NCI-H2196 (cell line): Measurements from ENCODE around the gene AP2A2.

Experiments used
- DNase-seq: peaks from one replicate; lab custom pipeline; 2025; ENCODE audit not compliant: unreplicated experiment; lab: John Stamatoyannopoulos, UW

AP2A2 gene

DNA sequence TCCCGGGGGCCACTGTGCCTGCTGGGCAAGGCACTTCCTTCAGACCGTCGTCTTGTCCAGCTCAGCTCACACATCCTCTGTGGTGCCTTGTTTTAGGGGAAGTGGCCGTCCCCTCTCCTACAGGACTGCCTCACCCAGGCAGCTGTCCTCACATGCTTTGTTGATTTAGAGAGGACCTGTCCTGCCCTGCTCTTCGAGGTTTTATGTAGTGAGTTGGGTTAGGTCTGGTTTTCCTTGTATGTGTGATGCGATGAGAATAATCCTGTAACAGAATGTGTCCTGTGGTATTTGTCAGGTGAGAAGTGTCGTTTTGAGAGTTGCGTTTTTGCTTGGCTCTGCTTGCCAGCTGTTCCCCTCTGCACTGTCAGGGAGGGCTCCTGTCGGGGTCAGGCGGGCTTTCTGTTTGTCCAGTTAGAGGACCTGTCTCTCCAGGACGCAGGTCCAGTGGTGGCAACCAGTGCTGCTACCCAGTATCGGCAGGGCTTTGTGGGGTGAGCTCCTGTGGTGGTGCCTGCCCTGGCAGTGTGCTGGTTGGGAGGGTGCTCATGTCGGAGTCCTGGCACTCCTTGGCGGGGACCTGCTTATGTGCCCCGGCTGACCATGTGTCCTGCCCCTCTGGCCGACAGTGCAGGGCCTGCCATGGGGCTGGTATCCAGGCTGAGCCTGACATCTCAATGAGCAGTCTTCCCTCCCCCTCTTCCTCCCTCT, 69.5 kb downstream of the AP2A2 start:
- DNase-seq: no peak

GRCh38 chr11:995752-996420, 70.2 kb downstream of the AP2A2 start:
- DNase-seq: no peak

- DNase-seq: no peak
Observed at GRCh38 chr11:996681-997080, 71.0 kb downstream of the AP2A2 start.

- DNase-seq: no peak
Observed at GRCh38 chr11:997907-998306, 72.2 kb downstream of the AP2A2 start.

GRCh38 chr11:999009-999408, 73.3 kb downstream of the AP2A2 start:
- DNase-seq: no peak

DNA sequence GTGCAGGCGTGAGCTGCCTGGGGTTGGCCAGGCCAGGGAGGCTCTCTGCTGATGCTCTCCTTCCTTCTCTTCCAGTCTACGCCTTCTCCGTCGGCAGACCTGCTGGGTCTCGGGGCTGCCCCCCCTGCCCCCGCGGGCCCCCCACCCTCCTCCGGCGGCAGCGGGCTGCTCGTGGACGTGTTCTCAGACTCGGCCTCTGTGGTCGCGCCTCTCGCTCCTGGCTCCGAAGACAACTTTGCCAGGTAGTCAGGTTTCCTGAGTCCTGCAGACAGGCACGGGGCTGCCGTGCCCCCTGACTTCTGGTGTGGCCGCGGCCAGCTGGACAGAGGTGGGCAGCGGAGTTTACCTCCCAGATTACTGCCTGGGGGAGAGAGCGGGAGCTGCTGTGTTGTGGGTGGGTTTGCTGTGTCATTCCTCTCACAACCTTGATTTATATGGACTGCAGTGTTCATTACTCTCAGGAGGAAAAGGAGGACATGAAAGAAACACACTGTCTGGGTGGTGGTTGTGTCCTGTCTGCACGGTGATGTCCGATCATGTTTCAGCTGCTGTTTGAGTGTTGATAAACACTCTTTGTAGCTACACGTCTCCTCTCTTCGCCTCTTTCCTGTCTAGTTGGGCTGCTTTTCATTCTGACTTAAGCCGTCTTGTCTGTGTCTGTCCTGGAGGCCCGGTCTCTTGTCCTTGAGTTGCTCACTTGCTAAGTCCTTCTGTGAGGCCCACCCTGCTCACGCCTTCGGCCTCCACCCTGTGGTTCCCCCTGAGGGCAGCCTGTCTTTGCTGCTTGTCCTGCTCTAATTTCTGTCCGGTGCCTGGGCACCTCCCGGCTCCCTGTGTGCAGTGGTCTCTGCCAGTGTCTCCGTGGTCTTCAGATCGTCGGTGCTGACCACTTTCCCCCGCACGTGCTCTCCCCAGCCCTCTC, 74.9 kb downstream of the AP2A2 start:
- DNase-seq: no peak

- DNase-seq: no peak
Observed at GRCh38 chr11:1001617-1002405, 76.1 kb downstream of the AP2A2 start.

- no peak for DNase-seq
Observed at GRCh38 chr11:1002406-1002984, 76.8 kb downstream of the AP2A2 start.

DNA sequence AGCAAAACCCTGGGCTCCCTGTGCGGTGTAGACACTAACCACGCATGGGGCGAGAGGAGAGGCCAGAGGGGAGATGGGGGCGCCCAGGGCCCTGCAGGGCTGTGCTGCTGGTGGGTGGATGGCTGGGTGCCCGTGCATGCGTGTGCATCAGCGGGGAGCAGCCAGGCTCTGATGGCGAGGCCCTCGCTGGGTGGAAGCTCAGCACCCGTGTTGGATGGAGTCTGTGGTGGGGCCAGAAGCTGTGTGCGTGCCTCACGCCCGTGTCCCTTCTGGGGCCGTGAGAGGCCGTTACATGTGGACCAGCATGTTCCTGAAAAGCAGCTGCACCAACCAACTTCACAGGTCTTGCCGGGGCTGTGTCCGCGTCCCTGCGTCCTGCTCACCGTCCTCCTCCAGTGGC, 77.5 kb downstream of the AP2A2 start:
- DNase-seq: no peak

DNA sequence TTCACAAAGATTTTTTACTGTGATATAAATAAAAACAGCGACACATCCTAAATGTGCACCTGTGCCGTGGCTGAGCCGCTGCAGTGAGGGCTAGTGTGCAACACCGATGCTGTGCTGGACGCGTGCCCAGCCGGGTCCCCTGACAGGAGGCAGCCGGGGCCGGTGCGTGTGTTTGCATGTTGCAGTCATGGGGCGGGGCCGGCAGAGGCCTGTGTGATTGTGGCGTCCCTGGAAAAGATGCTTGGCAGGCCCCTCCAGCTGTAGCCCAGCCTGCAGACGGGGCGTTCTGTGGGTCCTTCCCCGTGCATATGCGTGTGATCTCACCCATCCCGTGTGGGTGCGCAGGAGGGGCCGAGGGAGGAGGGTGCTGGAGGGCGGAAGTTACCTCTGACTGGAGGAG, 80.3 kb downstream of the AP2A2 start:
- no peak for DNase-seq

GRCh38 chr11:1006762-1007161, 81.1 kb downstream of the AP2A2 start:
- DNase-seq: no peak

DNA sequence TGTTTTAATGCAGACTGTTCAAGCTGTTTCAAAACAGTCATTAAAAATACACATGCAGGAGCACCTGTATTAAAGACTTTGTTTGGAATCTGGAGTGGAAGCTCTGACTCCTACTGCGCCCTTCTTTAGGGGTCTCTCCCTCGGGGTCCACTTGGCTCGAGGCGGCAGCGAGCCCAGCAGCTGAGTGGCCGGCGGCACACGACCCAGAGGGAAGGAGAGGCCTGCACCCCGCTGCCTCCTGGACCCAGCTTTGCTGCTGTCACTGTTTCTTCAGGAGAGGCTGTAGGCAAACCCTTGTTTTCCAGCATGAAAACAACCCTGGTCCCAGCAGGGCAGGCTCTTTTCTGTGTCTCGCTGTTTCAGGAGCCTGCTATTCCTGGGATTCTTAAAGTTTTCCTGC, 81.6 kb downstream of the AP2A2 start:
- no peak for DNase-seq

DNA sequence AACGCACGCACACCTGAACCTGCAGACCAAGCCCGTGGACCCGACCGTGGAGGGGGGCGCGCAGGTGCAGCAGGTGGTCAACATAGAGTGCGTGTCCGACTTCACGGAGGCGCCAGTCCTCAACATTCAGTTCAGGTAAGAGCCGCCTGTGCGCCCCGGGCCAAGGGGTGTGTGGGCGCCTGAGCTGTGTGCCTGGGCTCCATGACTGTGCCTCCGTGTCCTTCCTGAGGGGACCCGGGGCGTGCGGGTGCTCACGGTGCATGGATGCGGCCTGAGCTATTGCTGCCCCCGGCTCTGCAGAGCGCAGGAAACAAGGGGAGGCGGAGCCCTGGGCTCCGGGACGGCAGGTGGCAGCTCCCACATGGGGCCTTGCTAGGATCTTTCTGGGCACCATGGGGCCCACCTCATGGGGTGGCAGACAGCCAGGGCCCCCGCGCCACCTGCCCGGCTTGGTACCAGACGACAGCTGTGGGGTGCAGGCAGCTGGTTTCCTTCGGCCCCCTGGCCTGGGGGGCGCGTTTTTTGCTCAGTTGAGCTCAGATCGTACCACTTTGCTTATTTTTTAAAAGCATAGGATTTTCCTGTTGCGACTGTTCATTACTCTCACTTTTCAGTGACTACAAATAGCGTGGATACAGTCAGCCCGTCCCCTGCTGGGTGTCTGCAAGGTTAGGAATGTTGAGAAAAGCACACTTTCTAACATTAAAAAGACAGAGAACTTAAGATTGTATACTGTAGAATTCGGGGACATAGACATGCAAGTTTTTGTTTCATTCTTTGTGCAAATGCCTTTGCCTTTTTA, 82.5 kb downstream of the AP2A2 start:
- no peak for DNase-seq

GRCh38 chr11:1008803-1009145, 83.1 kb downstream of the AP2A2 start:
- DNase-seq: no peak

DNA sequence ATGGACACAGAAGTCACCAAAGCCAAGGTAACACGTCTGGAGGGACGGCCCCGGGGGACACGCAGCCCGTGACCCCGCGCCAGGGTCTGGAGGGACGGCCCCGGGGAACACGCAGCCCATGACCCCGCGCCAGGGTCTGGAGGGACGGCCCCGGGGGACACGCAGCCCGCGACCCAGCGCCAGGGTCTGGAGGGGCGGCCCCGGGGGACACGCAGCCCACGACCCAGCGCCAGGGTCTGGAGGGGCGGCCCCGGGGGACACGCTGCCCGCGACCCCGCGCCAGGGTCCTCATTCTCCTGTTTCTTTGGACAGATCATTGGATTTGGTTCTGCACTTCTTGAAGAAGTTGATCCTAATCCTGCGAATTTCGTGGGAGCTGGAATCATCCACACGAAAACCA, 83.7 kb downstream of the AP2A2 start:
- no peak for DNase-seq

- DNase-seq: no peak
Observed at GRCh38 chr11:1009991-1010390, 84.3 kb downstream of the AP2A2 start.

- DNase-seq: no peak
Observed at GRCh38 chr11:1010551-1011319, 85.1 kb downstream of the AP2A2 start.

DNA sequence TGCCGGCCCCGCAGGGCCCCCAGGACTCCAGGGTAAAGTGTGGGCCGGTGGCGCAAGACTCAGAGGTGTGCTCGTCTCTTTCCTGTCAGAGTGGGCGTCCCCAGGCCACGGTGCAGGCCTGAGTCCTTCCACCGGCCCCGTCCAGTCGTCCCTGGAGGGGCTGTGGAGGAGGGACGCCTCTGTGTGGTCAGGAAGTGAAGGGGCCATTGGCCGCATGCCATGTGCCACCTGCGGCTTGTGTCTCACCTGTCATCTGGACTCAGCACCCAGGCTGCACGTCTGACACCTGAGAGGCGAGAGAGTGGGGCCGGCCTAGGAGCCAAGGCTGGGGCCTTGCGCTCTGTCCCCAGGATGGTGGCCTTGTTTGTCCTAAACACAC, 85.6 kb downstream of the AP2A2 start:
- DNase-seq: no peak

- no peak for DNase-seq
Observed at GRCh38 chr11:1012291-1012690, 86.6 kb downstream of the AP2A2 start.
